Neuron (in vitro differentiated cells): ENCODE data around the gene FAM133A.

Experiments used
- H2AFZ ChIP-seq: one replicate; pipeline ENCODE4 v1.6.1; 2013; ENCODE audit warnings: low read depth, mild to moderate bottlenecking, inconsistent platforms, low read length, moderate library complexity
- H3K27me3 ChIP-seq: one replicate; pipeline ENCODE4 v1.6.1; 2013; ENCODE audit warnings: low read length; ENCODE audit not compliant: insufficient read depth
- H3K36me3 ChIP-seq: one replicate; pipeline ENCODE4 v1.6.1; 2013; ENCODE audit warnings: low read length; ENCODE audit not compliant: insufficient read depth
- H3K4me1 ChIP-seq: one replicate; pipeline ENCODE4 v1.6.1; 2013; ENCODE audit warnings: low read length; ENCODE audit not compliant: insufficient read depth
- H3K4me3 ChIP-seq: 2 replicates; pipeline ENCODE4 v1.5.1; 2013; ENCODE audit warnings: mild to moderate bottlenecking, low read length, moderate library complexity
- H3K9me3 ChIP-seq: one replicate; pipeline ENCODE4 v1.6.1; 2013; ENCODE audit warnings: low read length

The FAM133A gene

GRCh38 chrX:93673869-93674271 is at the start of gene FAM133A:
Gene FAM133A, plus strand, starts transcription at chrX:93674206. Its CDS starts 35,214 bp downstream, at chrX:93709420.
- no peaks in the 10 kb centered on the region for H3K27me3 ChIP-seq
- peak within 1 kb of the TSS; percentile 62 for H3K4me3 ChIP-seq
- no peaks in the 10 kb centered on the region for H3K36me3 ChIP-seq
- H3K4me1 ChIP-seq = peaks cover 11% of the 10 kb centered on the region
- H2AFZ ChIP-seq = peak within 1 kb of the TSS; percentile 71
- no peaks in the 10 kb centered on the region for H3K9me3 ChIP-seq

GRCh38 chrX:93637591-93637990 is 36.4 kb upstream of the FAM133A start:
- H3K27me3 ChIP-seq = no peaks in the 10 kb centered on the region
- H3K36me3 ChIP-seq = no peaks in the 10 kb centered on the region
- no peaks in the 10 kb centered on the region for H3K4me1 ChIP-seq
- no peak overlapping the region for H3K4me3 ChIP-seq
- H2AFZ ChIP-seq = no peak overlapping the region
- H3K9me3 ChIP-seq = no peaks in the 10 kb centered on the region

- Histone ChIP-seq H3K4me3 (no peak overlapping the region), H3K36me3 (no peaks in the 10 kb centered on the region), H3K27me3 (no peaks in the 10 kb centered on the region), H2AFZ (no peak overlapping the region), H3K9me3 (no peaks in the 10 kb centered on the region), H3K4me1 (no peaks in the 10 kb centered on the region)
Measured at GRCh38 chrX:93649381-93649780, 24.6 kb upstream of the FAM133A start.

DNA sequence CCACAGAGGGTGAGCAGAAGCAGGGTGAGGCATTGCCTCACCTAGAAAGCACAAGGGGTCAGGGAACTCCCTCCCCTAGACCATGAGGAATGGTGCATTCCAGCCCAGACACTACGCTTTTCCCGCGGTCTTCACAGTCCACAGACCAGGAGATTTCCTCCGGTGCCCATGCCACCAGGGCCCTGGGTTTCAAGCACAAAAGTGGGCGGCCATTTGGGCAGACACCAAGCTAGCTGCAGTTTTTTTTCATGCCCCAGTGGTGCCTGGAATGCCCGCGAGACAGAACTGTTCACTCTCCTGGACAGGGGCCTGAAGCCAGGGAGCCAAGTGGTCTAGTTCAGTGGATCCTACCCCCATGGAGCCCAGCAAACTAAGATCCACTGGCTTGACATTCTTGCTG is 13.4 kb upstream of the FAM133A start:
- Histone ChIP-seq H3K27me3 (no peaks in the 10 kb centered on the region), H3K4me1 (no peaks in the 10 kb centered on the region), H3K4me3 (no peak overlapping the region), H3K36me3 (no peaks in the 10 kb centered on the region), H3K9me3 (no peaks in the 10 kb centered on the region), H2AFZ (no peak overlapping the region)

GRCh38 chrX:93673056-93673868 is 744 bp upstream of the FAM133A start, which contains the start of gene NAP1L3:
Gene NAP1L3, minus strand, starts transcription at chrX:93673578. Its CDS starts 274 bp downstream, at chrX:93673304.
- Histone ChIP-seq H3K4me3 (peak within 1 kb of the TSS; percentile 62), H2AFZ (peak within 1 kb of the TSS; percentile 71), H3K9me3 (no peaks in the 10 kb centered on the region), H3K4me1 (peaks cover 11% of the 10 kb centered on the region), H3K27me3 (no peaks in the 10 kb centered on the region), H3K36me3 (no peaks in the 10 kb centered on the region)

DNA sequence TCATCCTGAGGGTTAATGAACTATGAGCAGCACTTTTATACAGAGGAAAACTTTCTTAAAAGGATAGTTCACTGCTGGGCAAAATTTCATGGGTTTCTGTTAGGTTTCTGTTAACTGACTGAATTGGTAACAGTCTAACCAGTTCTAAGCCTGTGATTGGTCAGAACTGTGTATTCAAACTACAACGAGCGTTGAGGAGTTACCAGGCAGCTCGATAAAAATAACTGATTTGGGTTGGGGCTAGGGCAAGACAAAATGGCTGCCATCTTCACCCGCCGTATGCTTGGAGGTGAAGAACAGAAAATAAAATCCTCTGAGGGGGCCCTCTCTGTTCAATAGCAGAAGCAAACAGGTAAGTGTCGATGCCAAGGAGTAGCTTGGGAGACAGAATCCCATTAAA is 22.0 kb downstream of the FAM133A start:
- H3K4me1 ChIP-seq = no peaks in the 10 kb centered on the region
- H2AFZ ChIP-seq = no peak overlapping the region
- H3K9me3 ChIP-seq = no peaks in the 10 kb centered on the region
- H3K36me3 ChIP-seq = no peaks in the 10 kb centered on the region
- no peak overlapping the region for H3K4me3 ChIP-seq
- no peaks in the 10 kb centered on the region for H3K27me3 ChIP-seq

GRCh38 chrX:93703701-93704100 is 29.7 kb downstream of the FAM133A start:
- Histone ChIP-seq H3K27me3 (no peaks in the 10 kb centered on the region), H3K9me3 (no peaks in the 10 kb centered on the region), H3K4me3 (no peak overlapping the region), H3K4me1 (no peaks in the 10 kb centered on the region), H3K36me3 (no peaks in the 10 kb centered on the region), H2AFZ (no peak overlapping the region)

DNA sequence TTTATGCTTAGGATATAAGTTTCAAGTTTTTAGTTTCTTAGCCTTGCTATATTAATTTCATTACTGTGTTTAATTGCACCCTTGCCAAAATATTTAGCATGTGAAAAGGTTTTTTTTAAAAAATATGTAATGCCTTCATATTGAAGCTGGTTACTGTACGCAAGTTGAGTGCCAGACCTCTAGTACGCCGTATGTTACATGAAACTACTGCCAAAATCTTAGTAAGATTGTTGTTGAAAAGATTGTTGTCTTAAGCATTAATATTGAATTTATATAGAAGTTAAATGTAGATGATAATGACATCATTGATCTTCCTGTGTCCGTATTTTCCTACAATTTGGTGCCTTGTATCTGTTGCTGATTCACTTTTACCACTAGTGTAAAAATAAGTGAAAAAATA is 37.1 kb downstream of the FAM133A start:
- H3K9me3 ChIP-seq = no peaks in the 10 kb centered on the region
- H3K36me3 ChIP-seq = no peaks in the 10 kb centered on the region
- H3K4me3 ChIP-seq = no peak overlapping the region
- no peak overlapping the region for H2AFZ ChIP-seq
- H3K27me3 ChIP-seq = no peaks in the 10 kb centered on the region
- no peaks in the 10 kb centered on the region for H3K4me1 ChIP-seq

DNA sequence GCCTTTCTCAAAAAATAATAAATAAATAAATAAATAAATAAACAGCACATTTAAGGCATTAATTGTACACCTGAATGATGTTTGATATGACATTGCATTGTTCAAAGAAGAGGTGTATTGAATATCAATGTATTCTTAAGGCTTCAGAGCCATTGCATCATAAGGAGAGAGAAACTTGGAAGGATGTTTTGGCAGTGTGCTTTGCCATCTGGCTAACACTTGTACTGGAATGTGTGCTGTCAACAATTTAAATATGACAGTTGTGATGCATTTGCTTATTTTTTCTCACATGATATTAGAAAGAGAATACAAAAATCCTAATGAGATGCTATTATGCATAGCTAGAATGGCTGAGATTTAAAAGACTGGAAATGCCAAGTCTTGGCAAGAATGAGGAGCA is 67.8 kb downstream of the FAM133A start:
- H3K27me3 ChIP-seq = no peaks in the 10 kb centered on the region
- H2AFZ ChIP-seq = no peak overlapping the region
- H3K4me3 ChIP-seq = no peak overlapping the region
- H3K9me3 ChIP-seq = no peaks in the 10 kb centered on the region
- H3K4me1 ChIP-seq = peaks cover 9% of the 10 kb centered on the region
- H3K36me3 ChIP-seq = no peaks in the 10 kb centered on the region

DNA sequence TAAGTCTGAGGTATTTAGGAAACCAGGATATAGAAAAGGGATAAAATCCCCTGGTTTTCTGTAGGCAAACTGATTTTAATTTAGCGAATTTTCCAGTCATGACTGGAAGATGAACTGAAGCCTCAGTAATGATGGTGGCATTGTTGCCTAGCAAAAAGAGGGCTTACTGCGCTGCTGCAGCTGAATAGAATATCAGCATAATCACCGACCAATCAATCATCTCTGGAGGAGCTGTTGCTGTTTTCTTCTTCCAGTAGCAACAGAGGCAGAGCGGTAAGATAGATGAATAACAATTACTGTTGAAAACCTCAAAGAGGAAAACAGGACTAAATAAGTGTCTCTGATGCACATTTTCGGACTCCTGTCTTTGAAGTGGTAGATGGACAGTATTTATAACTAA is 86.2 kb downstream of the FAM133A start:
- H3K27me3 ChIP-seq = no peaks in the 10 kb centered on the region
- H3K4me3 ChIP-seq = no peak overlapping the region

More for the DNA sequence above, 86.2 kb downstream of the FAM133A start:
- Histone ChIP-seq H3K4me1 (no peaks in the 10 kb centered on the region), H3K9me3 (no peaks in the 10 kb centered on the region), H3K36me3 (no peaks in the 10 kb centered on the region), H2AFZ (no peak overlapping the region)
